Dedifferentiated amniotic fluid mesenchymal stem cell (primary cell): ENCODE measurements around the gene EMCN.
A peak's percentile ranks its signal among the peaks of the same experiment; 100 is the strongest.
"Not testable (repeated sequence)": the region's sequence is repeated elsewhere in the genome, so short reads cannot be mapped to it uniquely, and the experiment has no call there.

Source experiments
- DNase-seq: peaks from one replicate; pipeline ENCODE4 v3.0.0-alpha.2; 2016; ENCODE audit errors: extremely low spot score

The EMCN gene

GRCh38 chr4:100379583-100380105, 138.2 kb downstream of the EMCN start:
- DNase-seq, result no peak

GRCh38 chr4:100372432-100372831, 145.4 kb downstream of the EMCN start:
- no peak for DNase-seq

GRCh38 chr4:100369871-100370270, 148.0 kb downstream of the EMCN start:
- no peak for DNase-seq

- peak; percentile 20 for DNase-seq
These were observed 150.4 kb downstream of the EMCN start for GRCh38 chr4:100367451-100367850.

- no peak for DNase-seq
These were observed 151.6 kb downstream of the EMCN start for GRCh38 chr4:100366213-100366612.

- no peak for DNase-seq
These were observed 155.5 kb downstream of the EMCN start for GRCh38 chr4:100362366-100362765.

GRCh38 chr4:100361336-100361735, 156.5 kb downstream of the EMCN start:
- no peak for DNase-seq

- DNase-seq, result no peak
These were observed 157.6 kb downstream of the EMCN start for GRCh38 chr4:100360211-100360610.

GRCh38 chr4:100359441-100359840, 158.4 kb downstream of the EMCN start:
- DNase-seq, result no peak

GRCh38 chr4:100357542-100357941, 160.3 kb downstream of the EMCN start:
- DNase-seq, result no peak

- DNase-seq, result no peak
These were observed 161.7 kb downstream of the EMCN start for GRCh38 chr4:100356172-100356571.

- not testable (repeated sequence) for DNase-seq
These were observed 165.5 kb downstream of the EMCN start for GRCh38 chr4:100352352-100352751.

GRCh38 chr4:100348473-100348872, 169.3 kb downstream of the EMCN start:
- peak; percentile 87 for DNase-seq

- no peak for DNase-seq
These were observed 170.6 kb downstream of the EMCN start for GRCh38 chr4:100347241-100347640.

GRCh38 chr4:100345585-100345984, 172.2 kb downstream of the EMCN start:
- DNase-seq, result no peak
